IMR-90 (cell line): ENCODE data around the gene BSND. TPM values are rescaled to one million over a fixed set of nuclear protein-coding genes. Genes with fewer than 3 reads are reported as not detected.

Experiments used
- ATAC-seq: fragments of 200-7000 bp; cut with Tn5 transposase; 2 replicates; pipeline ENCODE4 v1.9.1; 2020; ENCODE audit warnings: low read depth, mild to moderate bottlenecking, moderate library complexity
- BruUV-seq: library from RNA; stranded (reverse); fragments of 400-500 nt; replicated peaks from 2 replicates; lab custom pipeline; 2021; lab: Mats Ljungman, UMichigan
- CTCF ChIA-PET: fragments of 300-600 bp; formaldehyde crosslinking; extraction: SDS; loops from one replicate; lab custom pipeline; 2021; ENCODE audit warnings: antibody characterized with exemption; lab: Yijun Ruan, JAX
- POLR2A ChIA-PET: fragments of 300-600 bp; sonication (Branson Sonifier 250); formaldehyde crosslinking; loops from one replicate; lab custom pipeline; 2022; ENCODE audit warnings: antibody characterized with exemption; ENCODE audit not compliant: unreplicated experiment; lab: Charles Lee
- DNase-seq: peaks from one replicate; pipeline ENCODE4 v3.0.0; 2013
- H2AFZ ChIP-seq: replicated peaks from 2 replicates; pipeline ENCODE3; 2013; ENCODE audit warnings: low read length, mild to moderate bottlenecking; ENCODE audit not compliant: poor library complexity
- H2AK5ac ChIP-seq: 2 replicates; pipeline ENCODE4 v1.6.1; 2013; ENCODE audit warnings: low read depth, low read length, inconsistent platforms
- H2AK9ac ChIP-seq: replicated peaks from 2 replicates; pipeline ENCODE3; 2013; ENCODE audit warnings: mild to moderate bottlenecking, low read depth, low read length, moderate library complexity; ENCODE audit not compliant: poor library complexity
- H2BK120ac ChIP-seq: 2 replicates; pipeline ENCODE4 v1.6.1; 2013; ENCODE audit warnings: low read depth, low read length, inconsistent platforms
- H2BK15ac ChIP-seq: 3 replicates; pipeline ENCODE4 v1.6.1; 2013; ENCODE audit warnings: low read depth, low read length, inconsistent platforms
- H2BK20ac ChIP-seq: 2 replicates; pipeline ENCODE4 v1.6.1; 2013; ENCODE audit warnings: low read depth, mild to moderate bottlenecking, inconsistent platforms, low read length, moderate library complexity
- H2BK5ac ChIP-seq: 2 replicates; pipeline ENCODE4 v1.6.1; 2013; ENCODE audit warnings: mild to moderate bottlenecking, low read depth, low read length, inconsistent platforms; ENCODE audit not compliant: poor library complexity, severe bottlenecking
- H3K14ac ChIP-seq: replicated peaks from 2 replicates; pipeline ENCODE4 v1.6.1; 2013; ENCODE audit warnings: low read depth, low read length, inconsistent platforms
- H3K18ac ChIP-seq: 2 replicates; pipeline ENCODE4 v1.6.1; 2013; ENCODE audit warnings: low read depth, low read length, control low read depth
- H3K23ac ChIP-seq: 2 replicates; pipeline ENCODE4 v1.6.1; 2013; ENCODE audit warnings: low read depth, low read length, inconsistent platforms
- H3K27ac ChIP-seq: 2 replicates; pipeline ENCODE4 v1.5.1; 2013; ENCODE audit warnings: mild to moderate bottlenecking, control low read depth, low read length; ENCODE audit not compliant: insufficient read depth
- H3K27me3 ChIP-seq: 2 replicates; pipeline ENCODE4 v1.6.1; 2013; ENCODE audit warnings: low read length; ENCODE audit not compliant: control insufficient read depth, insufficient read depth
- H3K36me3 ChIP-seq: 2 replicates; pipeline ENCODE4 v1.6.1; 2013; ENCODE audit warnings: low read length, mixed read lengths; ENCODE audit not compliant: control insufficient read depth, insufficient read depth
- H3K4ac ChIP-seq: 2 replicates; pipeline ENCODE4 v1.6.1; 2013; ENCODE audit warnings: low read depth, low read length, inconsistent platforms
- H3K4me1 ChIP-seq: 2 replicates; pipeline ENCODE4 v1.6.1; 2013; ENCODE audit warnings: low read length, mixed read lengths; ENCODE audit not compliant: control insufficient read depth, insufficient read depth
- H3K4me2 ChIP-seq: 2 replicates; pipeline ENCODE4 v1.6.1; 2013; ENCODE audit warnings: low read depth, mild to moderate bottlenecking, control low read depth, low read length, moderate library complexity
- H3K4me3 ChIP-seq: 2 replicates; pipeline ENCODE4 v1.5.1; 2013; ENCODE audit warnings: low read depth, mild to moderate bottlenecking, control low read depth, low read length, moderate library complexity; ENCODE audit not compliant: insufficient read depth
- H3K56ac ChIP-seq: 2 replicates; pipeline ENCODE4 v1.6.1; 2013; ENCODE audit warnings: low read length, inconsistent platforms; ENCODE audit not compliant: insufficient read depth; ENCODE audit errors: extremely low read depth
- H3K79me1 ChIP-seq, 2 experiments: 2 replicates each; pipeline ENCODE4 v1.6.1; 2013; ENCODE audit warnings: low read length in 2 of 2, inconsistent platforms in 1 of 2, low read depth in 1 of 2
- H3K9ac ChIP-seq: 2 replicates; pipeline ENCODE4 v1.6.1; 2013; ENCODE audit warnings: low read depth, low read length, control low read depth
- H3K9me1 ChIP-seq: 2 replicates; pipeline ENCODE4 v1.6.1; 2013; ENCODE audit warnings: low read length, inconsistent platforms; ENCODE audit not compliant: insufficient read depth
- H3K9me3 ChIP-seq: 2 replicates; pipeline ENCODE4 v1.6.1; 2013; ENCODE audit warnings: low read length; ENCODE audit not compliant: control insufficient read depth, insufficient read depth
- H4K20me1 ChIP-seq: 2 replicates; pipeline ENCODE4 v1.6.1; 2013; ENCODE audit warnings: low read length, inconsistent platforms; ENCODE audit not compliant: insufficient read depth
- H4K5ac ChIP-seq: 2 replicates; pipeline ENCODE4 v1.6.1; 2013; ENCODE audit warnings: mild to moderate bottlenecking, low read depth, low read length, control low read depth
- H4K8ac ChIP-seq, 2 experiments: 2 replicates each; pipeline ENCODE4 v1.6.1; 2013; ENCODE audit warnings: low read depth in 2 of 2, low read length in 2 of 2, control low read depth in 1 of 2, inconsistent platforms in 1 of 2
- H4K91ac ChIP-seq: 2 replicates; pipeline ENCODE4 v1.6.1; 2013; ENCODE audit warnings: low read depth, low read length, inconsistent platforms; ENCODE audit not compliant: insufficient read depth
- BHLHE40 ChIP-seq: fragments of 150-350 bp; IDR thresholded peaks from 2 replicates; pipeline ENCODE4 v1.6.1; 2016; ENCODE audit warnings: mild to moderate bottlenecking, low read depth, low read length
- CHD1 ChIP-seq: IDR thresholded peaks from 2 replicates; pipeline ENCODE4 v1.6.1; 2012; ENCODE audit warnings: low read depth, low read length, improper control_type of control experiment
- WGBS, 2 experiments: methylation state at CpG; one replicate each; pipeline versions ENCODE4 v1.1.5 to v1.1.7; 2013; ENCODE audit warnings: missing lambda C conversion rate in 2 of 2; ENCODE audit not compliant: insufficient read length in 1 of 2; ENCODE audit errors: extremely low coverage in 2 of 2; 5-methylcytosine and 5-hydroxymethylcytosine counted together
- dilution Hi-C: fragments of 300-500 bp; cut with HindIII; formaldehyde crosslinking; loops from one replicate; pipeline ENCODE4 v1.14.3; 2018; ENCODE audit warnings: low sequenced_read_pairs; ENCODE audit not compliant: unreplicated experiment
- in situ Hi-C: fragments of 300-500 bp; cut with MboI; formaldehyde crosslinking; loops from 3 replicates; pipeline ENCODE4 v1.14.3; 2019; ENCODE audit warnings: low sequenced_read_pairs, inconsistent platforms, mixed read lengths
- intact Hi-C: fragments of 100-400 bp; cut with micrococcal nuclease; formaldehyde crosslinking; loops from 2 replicates; pipeline ENCODE4 v1.10.0; 2022
- polyA plus RNA-seq, 3 experiments: library from polyadenylated mRNA; depleted of rRNA; stranded (reverse); fragments of >200 nt; gene quantifications; 2 replicates each; pipeline ENCODE4 v1.2.3, GENCODE V29; 2012; ENCODE audit warnings: low replicate concordance in 1 of 3
- total RNA-seq: library from RNA; depleted of rRNA; stranded (reverse); fragments of >200 nt; gene quantifications from 2 replicates; pipeline ENCODE4 v1.2.3, GENCODE V29; 2012

The BSND gene
- total and polyA plus RNA-seq, 2 of the 4 experiments (the other 2 are of a cell fraction) = not detected

DNA sequence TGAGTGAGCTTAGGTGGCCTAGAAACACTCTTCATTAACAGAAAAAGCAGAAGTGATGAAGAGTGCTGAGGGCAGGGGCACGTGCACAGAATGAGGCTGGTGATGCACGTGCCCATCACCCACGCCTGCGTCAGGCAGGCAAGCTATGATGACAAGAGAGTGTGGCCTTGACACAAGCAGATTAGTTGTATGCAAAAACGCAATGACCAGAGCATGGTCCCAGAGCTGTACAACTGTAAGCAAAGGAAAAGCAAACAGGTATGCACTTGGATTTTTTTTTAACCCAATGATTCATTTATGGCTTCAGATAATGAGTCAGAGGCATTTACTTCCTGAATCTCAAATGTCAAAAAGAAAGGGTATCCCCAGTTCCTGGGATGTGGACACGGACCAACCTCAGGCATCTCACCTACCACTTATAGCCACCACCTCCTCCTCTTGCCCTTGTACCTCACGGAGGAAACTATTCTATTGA lies 27.4 kb upstream of the BSND start:
- DNase-seq (peak; percentile 35), ATAC-seq (peak; percentile 24; the same call in 1 of the 2 replicates)
- H2BK5ac ChIP-seq = no peak overlapping the region
- no peak overlapping the region for H3K23ac ChIP-seq
- H3K9me3 ChIP-seq = no peaks in the 10 kb centered on the region
- TF ChIP-seq CHD1 (no peak), BHLHE40 (peak; percentile 56)
- H3K27me3 ChIP-seq = peaks cover 12% of the 10 kb centered on the region
- H3K36me3 ChIP-seq = no peaks in the 10 kb centered on the region
- no peak overlapping the region for H2BK20ac ChIP-seq
- intact Hi-C loops = no loop called here
- no peak overlapping the region for H3K56ac ChIP-seq
- H3K9ac ChIP-seq = no peak overlapping the region
- H3K9me1 ChIP-seq = peaks cover 5% of the 10 kb centered on the region; the same call in 1 of the 2 replicates
- no peak overlapping the region for H2AFZ ChIP-seq
- H3K27ac ChIP-seq = no peak overlapping the region
- in situ Hi-C loops = no loop called here
- H2BK15ac ChIP-seq = no peak overlapping the region
- no peak overlapping the region for H4K8ac ChIP-seq
- no peak overlapping the region for H3K18ac ChIP-seq
- H2AK5ac ChIP-seq = no peak overlapping the region
- CTCF ChIA-PET = interaction anchor here (1.0 kb wide), 1 partner anchor 50 kb away, joined by 4 read pairs; no protein-coding TSS in a partner anchor
- dilution Hi-C loops = no loop called here
- no peak overlapping the region for H3K4me2 ChIP-seq
- H3K79me1 ChIP-seq = no peaks in the 10 kb centered on the region
- H2AK9ac ChIP-seq = no peak overlapping the region
- H3K14ac ChIP-seq = no peak overlapping the region
- no peak overlapping the region for H3K4ac ChIP-seq
- 87% methylated on average over 3 of the region's 7 CpGs; no CpG with 5 or more reads in 1 of the 2 experiments for WGBS, 2 experiments
- BruUV-seq = no TSS peak
- no peaks in the 10 kb centered on the region for H4K20me1 ChIP-seq
- H4K91ac ChIP-seq = no peak overlapping the region
- no peak overlapping the region for H2BK120ac ChIP-seq
- POLR2A ChIA-PET = no interaction called here
- H3K4me1 ChIP-seq = peaks cover 2% of the 10 kb centered on the region
- no peak overlapping the region for H3K4me3 ChIP-seq
- H4K5ac ChIP-seq = no peak overlapping the region
